DND-41 (cell line): ENCODE measurements around the gene WNT3A.

ENCODE experiments used
- ATAC-seq: fragments of 200-7000 bp; cut with Tn5 transposase; 3 replicates; pipeline ENCODE4 v1.9.1; 2021; ENCODE audit warnings: low read depth; ENCODE audit not compliant: insufficient read depth
- DNase-seq: peaks from one replicate; pipeline ENCODE4 v3.0.0-alpha.2; 2020
- H2AFZ ChIP-seq: 2 replicates; pipeline ENCODE4 v1.6.0; 2012; ENCODE audit warnings: low read depth, low read length
- H3K27ac ChIP-seq: 2 replicates; pipeline ENCODE4 v1.5.1; 2012; ENCODE audit warnings: low read length, inconsistent platforms
- H3K27me3 ChIP-seq: fragments of 200-600 bp; sonication (generic); 2 replicates; pipeline ENCODE4 v1.6.0; 2012; ENCODE audit warnings: low read length, mild to moderate bottlenecking, inconsistent platforms; ENCODE audit not compliant: insufficient read depth, poor library complexity
- H3K36me3 ChIP-seq: 2 replicates; pipeline ENCODE4 v1.5.1; 2012; ENCODE audit warnings: low read length, inconsistent platforms; ENCODE audit not compliant: insufficient read depth
- H3K4me1 ChIP-seq: 2 replicates; pipeline ENCODE4 v1.5.1; 2012; ENCODE audit warnings: mild to moderate bottlenecking, low read length; ENCODE audit not compliant: insufficient read depth
- H3K4me2 ChIP-seq: 2 replicates; pipeline ENCODE4 v1.6.0; 2012; ENCODE audit warnings: mild to moderate bottlenecking, moderate library complexity, low read length, inconsistent platforms; ENCODE audit not compliant: insufficient read depth
- H3K4me3 ChIP-seq, 2 experiments: fragments of 200-600 bp in 1 of 2; shearing (Covaris generic) in 1 of 2; 2 replicates each; pipeline ENCODE4 v1.5.1; 2012 to 2016; ENCODE audit warnings: inconsistent platforms in 2 of 2, low read length in 2 of 2, mild to moderate bottlenecking in 2 of 2, low read depth in 1 of 2, moderate library complexity in 1 of 2
- H3K79me2 ChIP-seq: 2 replicates; pipeline ENCODE4 v1.6.0; 2012; ENCODE audit warnings: low read length, inconsistent platforms; ENCODE audit not compliant: insufficient read depth
- H3K9ac ChIP-seq: 2 replicates; pipeline ENCODE4 v1.6.0; 2012; ENCODE audit warnings: low read depth, mild to moderate bottlenecking, inconsistent platforms, low read length, moderate library complexity
- H3K9me3 ChIP-seq: 2 replicates; pipeline ENCODE4 v1.5.1; 2012; ENCODE audit warnings: low read length, moderate library complexity, mild to moderate bottlenecking, inconsistent platforms; ENCODE audit not compliant: insufficient read depth, severe bottlenecking
- H4K20me1 ChIP-seq: 2 replicates; pipeline ENCODE4 v1.6.0; 2012; ENCODE audit warnings: low read length; ENCODE audit not compliant: insufficient read depth
- CTCF ChIP-seq: IDR thresholded peaks from 2 replicates; pipeline ENCODE4 v1.5.1; 2012; ENCODE audit warnings: borderline replicate concordance, low read length, moderate library complexity, mild to moderate bottlenecking; ENCODE audit not compliant: poor library complexity, severe bottlenecking; ENCODE audit errors: extremely low read depth
- EZH2 ChIP-seq: IDR thresholded peaks from 3 replicates; pipeline ENCODE4 v1.6.1; 2012; ENCODE audit warnings: borderline replicate concordance, low read depth, mild to moderate bottlenecking, moderate library complexity, low read length, inconsistent platforms; ENCODE audit not compliant: severe bottlenecking

WNT3A gene

GRCh38 chr1:228070851-228071250 lies 64.1 kb downstream of the WNT3A start:
- ATAC-seq (peak; percentile 15; the same call in 2 of the 3 replicates), DNase-seq (no peak)
- H3K4me1 ChIP-seq, result no peaks in the 10 kb centered on the region
- H3K4me2 ChIP-seq, result no peak overlapping the region
- no peak overlapping the region for H2AFZ ChIP-seq
- H3K9ac ChIP-seq, result no peak overlapping the region
- H3K27ac ChIP-seq, result no peak overlapping the region
- H3K9me3 ChIP-seq, result no peaks in the 10 kb centered on the region
- no peaks in the 10 kb centered on the region for H3K27me3 ChIP-seq
- no peak overlapping the region for H3K4me3 ChIP-seq
- H3K79me2 ChIP-seq, result no peaks in the 10 kb centered on the region
- peaks cover 28% of the 10 kb centered on the region for H4K20me1 ChIP-seq
- no peak for TF ChIP-seq EZH2
- no peak for TF ChIP-seq CTCF
- H3K36me3 ChIP-seq, result no peaks in the 10 kb centered on the region

- H3K4me3 ChIP-seq, result no peak overlapping the region
- no peaks in the 10 kb centered on the region for H3K4me1 ChIP-seq
- no peaks in the 10 kb centered on the region for H3K9me3 ChIP-seq
- H4K20me1 ChIP-seq, result peaks cover 36% of the 10 kb centered on the region
- DNase-seq (no peak), ATAC-seq (peak; percentile 43)
- H3K27ac ChIP-seq, result no peak overlapping the region
- no peaks in the 10 kb centered on the region for H3K79me2 ChIP-seq
- no peak overlapping the region for H3K4me2 ChIP-seq
- no peak overlapping the region for H2AFZ ChIP-seq
- TF ChIP-seq EZH2 (no peak), CTCF (peak; percentile 22)
- H3K9ac ChIP-seq, result no peak overlapping the region
- no peaks in the 10 kb centered on the region for H3K36me3 ChIP-seq
- H3K27me3 ChIP-seq, result no peaks in the 10 kb centered on the region
Observed at GRCh38 chr1:228071839-228072657, 65.2 kb downstream of the WNT3A start.

GRCh38 chr1:228072658-228073043 lies 65.9 kb downstream of the WNT3A start:
- no peaks in the 10 kb centered on the region for H3K27me3 ChIP-seq

More at GRCh38 chr1:228072658-228073043, 65.9 kb downstream of the WNT3A start:
- Histone ChIP-seq H4K20me1 (peaks cover 38% of the 10 kb centered on the region), H3K27ac (no peak overlapping the region), H3K4me1 (no peaks in the 10 kb centered on the region), H3K36me3 (no peaks in the 10 kb centered on the region), H3K4me3 (no peak overlapping the region), H2AFZ (no peak overlapping the region), H3K9me3 (no peaks in the 10 kb centered on the region), H3K4me2 (no peak overlapping the region), H3K79me2 (no peaks in the 10 kb centered on the region), H3K9ac (no peak overlapping the region)
- TF ChIP-seq CTCF (no peak), EZH2 (no peak)
- no peak for DNase-seq
- ATAC-seq, result no peak
